ENCODE data around the gene INTS14. TPM values are rescaled to one million over a fixed set of nuclear protein-coding genes. Genes with fewer than 3 reads are reported as not detected.
"Not testable (repeated sequence)": the region's sequence is repeated elsewhere in the genome, so short reads cannot be mapped to it uniquely, and the experiment has no call there.

INTS14 gene
- total RNA-seq, 1 donor from 2014 or later, result 24.5 TPM

GRCh38 chr15:65559941-65560340, 51.0 kb downstream of the INTS14 start:
- Histone ChIP-seq H3K9ac (ENCODE audit: low read depth in 1 of 3, low read length in 3 of 3) (no peak overlapping the region), H3K27ac (ENCODE audit: low read depth, low read length) (no peak overlapping the region), H3K9me3 (ENCODE audit: control insufficient read depth in 3 of 3, low read length in 3 of 3) (no peaks in the 10 kb centered on the region), H3K4me1 (ENCODE audit: control insufficient read depth in 3 of 3, insufficient read depth in 3 of 3, low read length in 3 of 3) (no peaks in the 10 kb centered on the region), H3K36me3 (ENCODE audit: control insufficient read depth in 3 of 3, insufficient read depth in 3 of 3, low read length in 3 of 3) (peaks cover 27 to 52% (median 41%) of the 10 kb centered on the region in 3 donors), H3K27me3 (ENCODE audit: control insufficient read depth in 3 of 3, insufficient read depth in 3 of 3, low read length in 3 of 3) (no peaks in the 10 kb centered on the region), H3K4me3 (ENCODE audit: low read length in 3 of 3) (no peak overlapping the region)

DNA sequence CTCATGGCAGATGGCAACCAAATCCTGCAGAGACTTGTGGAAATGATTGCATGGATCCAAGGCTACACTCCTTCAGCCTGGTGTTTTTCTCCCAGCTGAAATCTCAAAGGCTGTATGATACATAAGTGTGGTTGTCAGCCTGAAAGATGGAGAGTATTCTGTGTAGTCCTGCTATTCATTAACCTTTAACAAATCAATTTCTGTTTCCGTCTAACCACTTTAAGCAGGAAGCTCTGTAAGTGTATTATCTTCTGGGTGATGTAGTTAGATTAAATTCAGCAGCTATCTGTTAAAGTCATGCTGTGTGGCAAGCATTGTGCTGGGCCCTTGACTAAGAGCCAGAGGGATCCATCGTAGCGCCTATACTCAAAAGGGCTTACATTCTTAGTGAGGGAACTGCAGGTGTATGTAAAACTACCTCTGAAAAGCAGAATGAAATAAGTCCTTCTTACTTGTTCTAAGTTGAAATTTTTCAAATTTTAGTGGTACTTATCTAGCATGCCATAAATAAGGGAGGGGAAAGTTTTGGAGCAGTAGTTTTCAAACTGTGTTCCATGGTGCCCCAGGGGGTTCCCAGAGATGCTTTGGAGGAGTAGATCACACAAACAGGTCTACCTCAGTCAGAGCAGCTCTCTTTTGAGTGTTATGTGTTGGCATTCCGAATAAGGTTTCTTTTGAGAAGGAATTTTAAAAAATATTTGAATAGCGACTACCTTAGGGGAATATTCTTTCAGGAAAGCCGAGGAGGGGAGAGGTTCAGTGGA, 51.8 kb downstream of the INTS14 start:
- no peaks in the 10 kb centered on the region for H3K4me1 ChIP-seq (ENCODE audit: control insufficient read depth in 3 of 3, insufficient read depth in 3 of 3, low read length in 3 of 3)
- peaks cover 21 to 48% (median 38%) of the 10 kb centered on the region in 3 donors for H3K36me3 ChIP-seq (ENCODE audit: control insufficient read depth in 3 of 3, insufficient read depth in 3 of 3, low read length in 3 of 3)
- no peak overlapping the region for H3K27ac ChIP-seq (ENCODE audit: low read depth, low read length)
- H3K9ac ChIP-seq (ENCODE audit: low read depth in 1 of 3, low read length in 3 of 3), result no peak overlapping the region
- H3K27me3 ChIP-seq (ENCODE audit: control insufficient read depth in 3 of 3, insufficient read depth in 3 of 3, low read length in 3 of 3), result no peaks in the 10 kb centered on the region
- H3K4me3 ChIP-seq (ENCODE audit: low read length in 3 of 3), result no peak overlapping the region
- no peaks in the 10 kb centered on the region for H3K9me3 ChIP-seq (ENCODE audit: control insufficient read depth in 3 of 3, low read length in 3 of 3)

DNA sequence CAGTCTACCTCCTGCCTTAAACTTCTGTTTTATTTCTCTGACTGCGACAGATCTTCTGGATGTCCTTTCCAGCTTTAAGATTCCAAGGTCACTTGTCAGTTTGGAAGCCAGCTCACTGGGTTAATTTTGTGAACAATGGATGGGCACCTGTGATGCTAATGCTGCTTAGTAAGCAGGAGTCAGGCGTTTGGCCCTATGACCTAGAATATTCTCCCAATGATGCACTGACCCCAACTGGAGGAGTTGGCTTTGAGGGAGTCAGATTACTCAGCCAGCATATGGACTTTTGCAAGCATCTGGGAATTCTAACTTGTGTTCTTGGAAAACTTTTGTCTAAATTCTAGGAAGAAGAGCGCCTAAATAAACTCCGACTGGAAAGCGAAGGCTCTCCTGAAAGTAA, 52.6 kb downstream of the INTS14 start:
- Histone ChIP-seq H3K9me3 (ENCODE audit: control insufficient read depth in 3 of 3, low read length in 3 of 3) (no peaks in the 10 kb centered on the region), H3K9ac (ENCODE audit: low read depth in 1 of 3, low read length in 3 of 3) (no peak overlapping the region), H3K27ac (ENCODE audit: low read depth, low read length) (no peak overlapping the region), H3K4me3 (ENCODE audit: low read length in 3 of 3) (no peak overlapping the region), H3K4me1 (ENCODE audit: control insufficient read depth in 3 of 3, insufficient read depth in 3 of 3, low read length in 3 of 3) (no peaks in the 10 kb centered on the region), H3K27me3 (ENCODE audit: control insufficient read depth in 3 of 3, insufficient read depth in 3 of 3, low read length in 3 of 3) (no peaks in the 10 kb centered on the region), H3K36me3 (ENCODE audit: control insufficient read depth in 3 of 3, insufficient read depth in 3 of 3, low read length in 3 of 3) (peaks cover 19 to 46% (median 35%) of the 10 kb centered on the region in 3 donors)

GRCh38 chr15:65556622-65557021, 54.3 kb downstream of the INTS14 start:
- H3K36me3 ChIP-seq (ENCODE audit: control insufficient read depth in 3 of 3, insufficient read depth in 3 of 3, low read length in 3 of 3), result peaks cover 13 to 37% (median 27%) of the 10 kb centered on the region in 3 donors
- H3K4me1 ChIP-seq (ENCODE audit: control insufficient read depth in 3 of 3, insufficient read depth in 3 of 3, low read length in 3 of 3), result no peaks in the 10 kb centered on the region
- H3K27me3 ChIP-seq (ENCODE audit: control insufficient read depth in 3 of 3, insufficient read depth in 3 of 3, low read length in 3 of 3), result no peaks in the 10 kb centered on the region
- H3K4me3 ChIP-seq (ENCODE audit: low read length in 3 of 3), result no peak overlapping the region
- H3K9ac ChIP-seq (ENCODE audit: low read depth in 1 of 3, low read length in 3 of 3), result no peak overlapping the region
- H3K27ac ChIP-seq (ENCODE audit: low read depth, low read length), result no peak overlapping the region
- H3K9me3 ChIP-seq (ENCODE audit: control insufficient read depth in 3 of 3, low read length in 3 of 3), result no peaks in the 10 kb centered on the region

GRCh38 chr15:65553691-65554090, 57.2 kb downstream of the INTS14 start:
- H3K27me3 ChIP-seq (ENCODE audit: control insufficient read depth in 3 of 3, insufficient read depth in 3 of 3, low read length in 3 of 3), result no peaks in the 10 kb centered on the region
- H3K27ac ChIP-seq (ENCODE audit: low read depth, low read length), result no peak overlapping the region
- peaks cover 10 to 29% (median 25%) of the 10 kb centered on the region in 3 donors for H3K36me3 ChIP-seq (ENCODE audit: control insufficient read depth in 3 of 3, insufficient read depth in 3 of 3, low read length in 3 of 3)
- H3K4me1 ChIP-seq (ENCODE audit: control insufficient read depth in 3 of 3, insufficient read depth in 3 of 3, low read length in 3 of 3), result peaks cover 3 to 9% (median 9%) of the 10 kb centered on the region in 3 donors
- no peaks in the 10 kb centered on the region for H3K9me3 ChIP-seq (ENCODE audit: control insufficient read depth in 3 of 3, low read length in 3 of 3)
- no peak overlapping the region for H3K9ac ChIP-seq (ENCODE audit: low read depth in 1 of 3, low read length in 3 of 3)
- H3K4me3 ChIP-seq (ENCODE audit: low read length in 3 of 3), result no peak overlapping the region

GRCh38 chr15:65552851-65553250, 58.1 kb downstream of the INTS14 start:
- not testable (repeated sequence) for H3K9me3 ChIP-seq (ENCODE audit: control insufficient read depth in 3 of 3, low read length in 3 of 3); H3K27me3 ChIP-seq (ENCODE audit: control insufficient read depth in 3 of 3, insufficient read depth in 3 of 3, low read length in 3 of 3); H3K4me3 ChIP-seq (ENCODE audit: low read length in 3 of 3); H3K4me1 ChIP-seq (ENCODE audit: control insufficient read depth in 3 of 3, insufficient read depth in 3 of 3, low read length in 3 of 3); H3K27ac ChIP-seq (ENCODE audit: low read depth, low read length); H3K9ac ChIP-seq (ENCODE audit: low read depth in 1 of 3, low read length in 3 of 3)
- H3K36me3 ChIP-seq (ENCODE audit: control insufficient read depth in 3 of 3, insufficient read depth in 3 of 3, low read length in 3 of 3), result peaks cover 9 to 27% (median 21%) of the 10 kb centered on the region in 3 donors

DNA sequence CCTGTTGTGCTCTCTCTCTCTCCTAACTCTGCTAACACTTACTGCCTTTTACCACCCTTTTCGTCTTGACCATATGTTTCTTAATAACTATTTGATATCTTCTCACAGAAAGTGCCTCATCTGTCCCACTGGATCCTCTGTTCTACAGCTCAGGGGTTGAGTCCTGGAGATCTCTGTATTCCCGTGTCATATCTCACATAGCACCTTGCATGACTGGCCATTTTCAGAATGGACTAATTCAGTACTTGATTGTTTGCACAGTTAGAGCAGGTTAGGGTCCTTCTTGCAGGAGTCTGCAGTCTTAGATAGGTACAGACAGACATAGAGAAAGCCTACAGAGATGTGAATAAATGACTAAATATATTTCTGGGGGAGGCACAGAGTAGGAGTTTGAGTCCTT, 59.7 kb downstream of the INTS14 start:
- Histone ChIP-seq H3K4me3 (ENCODE audit: low read length in 3 of 3) (no peak overlapping the region), H3K27ac (ENCODE audit: low read depth, low read length) (no peak overlapping the region), H3K27me3 (ENCODE audit: control insufficient read depth in 3 of 3, insufficient read depth in 3 of 3, low read length in 3 of 3) (no peaks in the 10 kb centered on the region), H3K9me3 (ENCODE audit: control insufficient read depth in 3 of 3, low read length in 3 of 3) (no peaks in the 10 kb centered on the region), H3K4me1 (ENCODE audit: control insufficient read depth in 3 of 3, insufficient read depth in 3 of 3, low read length in 3 of 3) (peaks cover 3 to 9% (median 9%) of the 10 kb centered on the region in 3 donors), H3K36me3 (ENCODE audit: control insufficient read depth in 3 of 3, insufficient read depth in 3 of 3, low read length in 3 of 3) (peaks cover under 1 to 13% (median 12%) of the 10 kb centered on the region in 3 donors), H3K9ac (ENCODE audit: low read depth in 1 of 3, low read length in 3 of 3) (no peak overlapping the region)

GRCh38 chr15:65550681-65551098, 60.2 kb downstream of the INTS14 start:
- peaks cover 0 to 10% (median 7%) of the 10 kb centered on the region in 3 donors for H3K36me3 ChIP-seq (ENCODE audit: control insufficient read depth in 3 of 3, insufficient read depth in 3 of 3, low read length in 3 of 3)
- no peak overlapping the region for H3K4me3 ChIP-seq (ENCODE audit: low read length in 3 of 3)
- peaks cover 3 to 9% (median 9%) of the 10 kb centered on the region in 3 donors for H3K4me1 ChIP-seq (ENCODE audit: control insufficient read depth in 3 of 3, insufficient read depth in 3 of 3, low read length in 3 of 3)
- no peak overlapping the region for H3K27ac ChIP-seq (ENCODE audit: low read depth, low read length)
- no peak overlapping the region for H3K9ac ChIP-seq (ENCODE audit: low read depth in 1 of 3, low read length in 3 of 3)
- H3K9me3 ChIP-seq (ENCODE audit: control insufficient read depth in 3 of 3, low read length in 3 of 3), result no peaks in the 10 kb centered on the region
- H3K27me3 ChIP-seq (ENCODE audit: control insufficient read depth in 3 of 3, insufficient read depth in 3 of 3, low read length in 3 of 3), result no peaks in the 10 kb centered on the region

DNA sequence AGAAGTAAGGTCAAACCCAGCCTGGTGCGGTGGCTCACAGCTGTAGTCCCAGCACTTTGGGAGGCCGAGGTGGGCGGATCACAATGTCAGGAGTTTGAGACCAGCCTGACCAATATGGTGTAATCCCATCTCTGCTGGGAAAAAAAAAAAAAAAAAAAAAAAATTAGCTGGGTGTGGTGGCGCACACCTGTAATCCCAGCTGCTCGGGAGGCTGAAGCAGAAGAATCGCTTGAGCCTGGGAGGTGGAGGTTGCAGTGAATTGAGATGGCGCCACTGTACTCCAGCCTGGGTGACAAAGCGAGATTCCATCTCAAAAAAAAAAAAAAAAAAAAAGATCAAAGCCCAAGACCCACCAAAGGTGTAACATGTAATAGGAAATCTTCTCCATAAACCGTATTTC, 61.6 kb downstream of the INTS14 start:
- not testable (repeated sequence) for H3K36me3 ChIP-seq (ENCODE audit: control insufficient read depth in 3 of 3, insufficient read depth in 3 of 3, low read length in 3 of 3); H3K4me1 ChIP-seq (ENCODE audit: control insufficient read depth in 3 of 3, insufficient read depth in 3 of 3, low read length in 3 of 3); H3K9ac ChIP-seq (ENCODE audit: low read depth in 1 of 3, low read length in 3 of 3)

DNA sequence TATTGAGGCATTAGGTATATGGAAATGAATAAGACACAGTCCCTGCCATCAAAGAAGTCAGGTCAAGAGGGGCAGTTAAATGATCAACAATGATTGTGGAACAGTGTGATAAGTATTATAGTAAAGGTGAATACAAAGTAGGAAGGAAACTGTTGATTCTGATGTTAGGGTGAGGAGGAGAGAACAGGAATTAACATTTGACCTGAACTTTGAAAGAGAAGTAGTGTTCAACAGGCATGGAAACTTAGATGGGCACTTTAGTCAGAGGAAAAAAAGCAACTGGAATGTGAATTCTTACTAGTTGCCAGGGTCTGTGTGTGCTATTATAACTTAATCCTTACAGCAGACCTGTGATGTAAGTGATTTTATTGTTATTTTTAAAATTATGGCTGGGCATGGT, 63.1 kb downstream of the INTS14 start:
- Histone ChIP-seq H3K4me3 (ENCODE audit: low read length in 3 of 3) (no peak overlapping the region), H3K9ac (ENCODE audit: low read depth in 1 of 3, low read length in 3 of 3) (no peak overlapping the region), H3K36me3 (ENCODE audit: control insufficient read depth in 3 of 3, insufficient read depth in 3 of 3, low read length in 3 of 3) (no peaks in the 10 kb centered on the region), H3K27me3 (ENCODE audit: control insufficient read depth in 3 of 3, insufficient read depth in 3 of 3, low read length in 3 of 3) (no peaks in the 10 kb centered on the region), H3K4me1 (ENCODE audit: control insufficient read depth in 3 of 3, insufficient read depth in 3 of 3, low read length in 3 of 3) (peaks cover 3 to 9% (median 9%) of the 10 kb centered on the region in 3 donors), H3K9me3 (ENCODE audit: control insufficient read depth in 3 of 3, low read length in 3 of 3) (no peaks in the 10 kb centered on the region), H3K27ac (ENCODE audit: low read depth, low read length) (no peak overlapping the region)

More for the DNA sequence above, 61.6 kb downstream of the INTS14 start:
- H3K27me3 ChIP-seq (ENCODE audit: control insufficient read depth in 3 of 3, insufficient read depth in 3 of 3, low read length in 3 of 3); H3K4me3 ChIP-seq (ENCODE audit: low read length in 3 of 3); H3K9me3 ChIP-seq (ENCODE audit: control insufficient read depth in 3 of 3, low read length in 3 of 3); H3K27ac ChIP-seq (ENCODE audit: low read depth, low read length): not testable (repeated sequence)
